PC-9 (cell line): Measurements from ENCODE around the gene CMKLR1.

Experiments
- EZH2 ChIP-seq: fragments of 200-600 bp; sonication (generic); IDR thresholded peaks from 2 replicates; pipeline ENCODE4 v1.8.0; 2017; ENCODE audit warnings: antibody characterized with exemption, low read depth
- TF ChIP-seq, protein P1 (sequence below): fragments of 200-600 bp; sonication (generic); conservative IDR thresholded peaks from 2 replicates; pipeline ENCODE4 v1.6.1; 2017; ENCODE audit warnings: mixed run types, antibody characterized with exemption, mild to moderate bottlenecking, moderate library complexity

DNA sequence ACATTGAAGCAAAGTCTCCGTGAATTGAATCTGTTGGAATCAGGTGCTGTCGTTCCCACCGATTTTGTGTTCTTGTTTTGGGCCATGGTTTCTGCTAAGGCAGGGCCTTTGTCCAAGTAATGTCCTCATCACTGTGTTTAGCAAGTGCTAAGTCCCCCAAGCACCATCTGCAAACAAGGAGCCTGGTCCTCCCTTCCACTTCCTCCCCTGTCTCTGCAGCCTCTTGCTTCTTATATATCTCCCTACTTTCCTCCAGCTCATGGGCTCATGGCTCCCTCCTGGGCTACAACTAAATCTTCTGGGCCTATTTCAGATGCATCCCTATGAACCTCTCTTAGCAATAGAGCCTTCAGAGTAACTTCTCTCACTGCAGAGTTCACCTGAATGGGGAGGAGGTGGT lies 25.8 kb upstream of the CMKLR1 start:
- no peak for TF ChIP-seq EZH2
- TF ChIP-seq, protein P1, sequence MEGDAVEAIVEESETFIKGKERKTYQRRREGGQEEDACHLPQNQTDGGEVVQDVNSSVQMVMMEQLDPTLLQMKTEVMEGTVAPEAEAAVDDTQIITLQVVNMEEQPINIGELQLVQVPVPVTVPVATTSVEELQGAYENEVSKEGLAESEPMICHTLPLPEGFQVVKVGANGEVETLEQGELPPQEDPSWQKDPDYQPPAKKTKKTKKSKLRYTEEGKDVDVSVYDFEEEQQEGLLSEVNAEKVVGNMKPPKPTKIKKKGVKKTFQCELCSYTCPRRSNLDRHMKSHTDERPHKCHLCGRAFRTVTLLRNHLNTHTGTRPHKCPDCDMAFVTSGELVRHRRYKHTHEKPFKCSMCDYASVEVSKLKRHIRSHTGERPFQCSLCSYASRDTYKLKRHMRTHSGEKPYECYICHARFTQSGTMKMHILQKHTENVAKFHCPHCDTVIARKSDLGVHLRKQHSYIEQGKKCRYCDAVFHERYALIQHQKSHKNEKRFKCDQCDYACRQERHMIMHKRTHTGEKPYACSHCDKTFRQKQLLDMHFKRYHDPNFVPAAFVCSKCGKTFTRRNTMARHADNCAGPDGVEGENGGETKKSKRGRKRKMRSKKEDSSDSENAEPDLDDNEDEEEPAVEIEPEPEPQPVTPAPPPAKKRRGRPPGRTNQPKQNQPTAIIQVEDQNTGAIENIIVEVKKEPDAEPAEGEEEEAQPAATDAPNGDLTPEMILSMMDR: no peak
